HCT116 (cell line): ENCODE data around the gene ARAP1. TPM values are rescaled to one million over a fixed set of nuclear protein-coding genes. Genes with fewer than 3 reads are reported as not detected.

ENCODE experiments used
- ATAC-seq: fragments of 200-7000 bp; cut with Tn5 transposase; 2 replicates; pipeline ENCODE4 v1.9.1; 2020; ENCODE audit warnings: mild to moderate bottlenecking, moderate library complexity
- BruUV-seq: library from RNA; stranded (reverse); fragments of 400-500 nt; replicated peaks from 2 replicates; lab custom pipeline; 2021; lab: Mats Ljungman, UMichigan
- CTCF ChIA-PET: fragments of 300-600 bp; sonication (Branson Sonifier 250); formaldehyde crosslinking; loops from one replicate; lab custom pipeline; 2021; ENCODE audit warnings: antibody characterized with exemption; lab: Charles Lee
- POLR2A ChIA-PET: fragments of 300-600, 350-600 bp; sonication (Branson Sonifier 250); formaldehyde crosslinking; loops from one replicate; lab custom pipeline; 2021; ENCODE audit warnings: antibody characterized with exemption; lab: Charles Lee
- RAD21 ChIA-PET, 2 experiments: fragments of 300-600 bp; sonication (Branson Sonifier 250); formaldehyde crosslinking; loops; one replicate each; lab custom pipeline; 2023; ENCODE audit warnings: low total read pairs in 2 of 2; ENCODE audit not compliant: uncharacterized antibody in 2 of 2, unreplicated experiment in 2 of 2, low non-redundant PET in 1 of 2; lab: Charles Lee
- DNase-seq: peaks from one replicate; pipeline ENCODE4 v3.0.0-alpha.2; 2010; ENCODE audit warnings: low read depth, low spot score
- H2AFZ ChIP-seq: fragments of 200-600 bp; shearing (Covaris generic), sonication (generic); 2 replicates; pipeline ENCODE4 v1.6.1; 2017; ENCODE audit warnings: low read depth, mixed run types, mixed read lengths, antibody characterized with exemption, low read length; ENCODE audit not compliant: poor library complexity, severe bottlenecking
- H3K27ac ChIP-seq: 2 replicates; pipeline ENCODE4 v1.5.1; 2012; ENCODE audit warnings: low read depth, low read length
- H3K27me3 ChIP-seq: fragments of 200-600 bp; sonication (generic); 2 replicates; pipeline ENCODE4 v1.6.1; 2016; ENCODE audit warnings: mixed run types, low read length, mixed read lengths; ENCODE audit not compliant: insufficient read depth
- H3K36me3 ChIP-seq, 2 experiments: fragments of 200-500 bp in 1 of 2; fragments of 200-600 bp in 1 of 2; sonication (Bioruptor generic) in 1 of 2; sonication (generic) in 1 of 2; 2 replicates each; pipeline versions ENCODE4 v1.5.1 to v1.6.1; 2014 to 2016; ENCODE audit warnings: low read length in 2 of 2, inconsistent platforms in 1 of 2, mixed read lengths in 1 of 2, mixed run types in 1 of 2; ENCODE audit not compliant: insufficient read depth in 2 of 2, control insufficient read depth in 1 of 2
- H3K4me1 ChIP-seq, 2 experiments: fragments of 200-600 bp in 1 of 2; sonication (generic) in 1 of 2; 2 replicates each; pipeline versions ENCODE4 v1.5.1 to v1.6.1; 2012 to 2017; ENCODE audit warnings: low read length in 2 of 2, inconsistent platforms in 1 of 2, mild to moderate bottlenecking in 1 of 2, mixed read lengths in 1 of 2, mixed run types in 1 of 2, moderate library complexity in 1 of 2; ENCODE audit not compliant: insufficient read depth in 2 of 2, control insufficient read depth in 1 of 2
- H3K4me2 ChIP-seq: fragments of 200-600 bp; sonication (generic); 2 replicates; pipeline ENCODE4 v1.6.1; 2017; ENCODE audit warnings: mixed run types, low read length, mixed read lengths
- H3K4me3 ChIP-seq, 2 experiments: fragments of 200-600 bp in 1 of 2; sonication (generic) in 1 of 2; replicated peaks in 1 of 2; 2 replicates each; pipeline ENCODE4 v1.5.1; 2011 to 2016; ENCODE audit warnings: low read length in 2 of 2, control low read depth in 1 of 2, low read depth in 1 of 2, mild to moderate bottlenecking in 1 of 2, mixed read lengths in 1 of 2, mixed run types in 1 of 2
- H3K79me2 ChIP-seq: fragments of 200-600 bp; sonication (generic); 2 replicates; pipeline ENCODE4 v1.6.1; 2017; ENCODE audit warnings: mild to moderate bottlenecking, mixed run types, low read length, moderate library complexity, mixed read lengths; ENCODE audit not compliant: insufficient read depth
- H3K9ac ChIP-seq: fragments of 200-600 bp; sonication (generic); 2 replicates; pipeline ENCODE4 v1.6.1; 2016; ENCODE audit warnings: low read length, mixed read lengths
- H3K9me2 ChIP-seq: fragments of 200-600 bp; sonication (generic), shearing (Covaris generic); 2 replicates; pipeline ENCODE4 v1.6.1; 2017; ENCODE audit warnings: mixed run types, mild to moderate bottlenecking, moderate library complexity; ENCODE audit not compliant: insufficient read depth
- H3K9me3 ChIP-seq, 2 experiments: fragments of 200-500 bp in 1 of 2; fragments of 200-600 bp in 1 of 2; sonication (Bioruptor generic) in 1 of 2; sonication (generic) in 1 of 2; 2 replicates each; pipeline ENCODE4 v1.6.1; 2014 to 2017; ENCODE audit warnings: low read length in 2 of 2, mixed read lengths in 2 of 2, inconsistent platforms in 1 of 2, low read depth in 1 of 2, mild to moderate bottlenecking in 1 of 2, mixed run types in 1 of 2, moderate library complexity in 1 of 2; ENCODE audit not compliant: control insufficient read depth in 1 of 2, insufficient read depth in 1 of 2
- H4K20me1 ChIP-seq: fragments of 200-600 bp; sonication (generic), shearing (Covaris generic); 2 replicates; pipeline ENCODE4 v1.6.1; 2017; ENCODE audit warnings: mixed run types, mild to moderate bottlenecking, moderate library complexity; ENCODE audit not compliant: insufficient read depth
- CBX3 ChIP-seq: IDR thresholded peaks from 2 replicates; pipeline ENCODE4 v1.6.1; 2012; ENCODE audit warnings: low read depth
- CTCF ChIP-seq, 3 experiments: fragments of 200-600 bp in 1 of 3; sonication (generic) in 1 of 3; IDR thresholded peaks in 2 of 3; conservative IDR thresholded peaks in 1 of 3; 2 replicates each; pipeline ENCODE4 v1.5.1; 2012 to 2017; ENCODE audit warnings: low read depth in 2 of 3, low read length in 2 of 3, antibody characterized with exemption in 1 of 3, borderline replicate concordance in 1 of 3, control low read depth in 1 of 3, mild to moderate bottlenecking in 1 of 3, mixed read lengths in 1 of 3, mixed run types in 1 of 3, moderate library complexity in 1 of 3; ENCODE audit not compliant: insufficient read depth in 1 of 3
- POLR2A ChIP-seq: IDR thresholded peaks from 2 replicates; pipeline ENCODE4 v1.7.0; 2011; ENCODE audit warnings: borderline replicate concordance; ENCODE audit not compliant: insufficient read depth, insufficient read length; ENCODE audit errors: extremely low read depth
- POLR2AphosphoS5 ChIP-seq: IDR thresholded peaks from 2 replicates; pipeline ENCODE4 v1.6.1; 2011; ENCODE audit warnings: mild to moderate bottlenecking, low read depth, low read length, moderate library complexity
- REST ChIP-seq: IDR thresholded peaks from 2 replicates; pipeline ENCODE4 v1.6.1; 2012; ENCODE audit warnings: low read depth
- SIN3A ChIP-seq: IDR thresholded peaks from 2 replicates; pipeline ENCODE4 v1.6.1; 2012; ENCODE audit warnings: low read depth
- ZFX ChIP-seq: fragments of 450-650 bp; IDR thresholded peaks from 2 replicates; pipeline ENCODE4 v1.6.1; 2017
- intact Hi-C: fragments of 100-400 bp; cut with micrococcal nuclease; formaldehyde crosslinking; loops from 2 replicates; pipeline ENCODE4 v1.10.0; 2022
- total RNA-seq: library from RNA; stranded (reverse); gene quantifications from one replicate; pipeline ENCODE4 v1.2.1, GENCODE V29; 2021; ENCODE audit not compliant: unreplicated experiment

Gene ARAP1
- total RNA-seq, 1 experiment from 2014 or later, result 57.4 TPM

GRCh38 chr11:72782081-72782920 is 30.1 kb upstream of the ARAP1 start (continued):
- TF ChIP-seq REST, result no peak
- no peak for TF ChIP-seq CBX3
- no peak for TF ChIP-seq SIN3A
- no peak for TF ChIP-seq POLR2AphosphoS5
- TF ChIP-seq, all 23 proteins: peak for 3

- POLR2A ChIA-PET, result interaction anchor here (1.4 kb wide), 1 partner anchor 12 kb away, joined by 7 read pairs; the partner anchor contains the start of gene STARD10
- DNase-seq (no peak), ATAC-seq (peak; percentile 74)
- H2AFZ ChIP-seq, result no peak overlapping the region
- peak overlapping the region; percentile 46; the same call in 1 of the 2 replicates for H3K27ac ChIP-seq
- intact Hi-C loops, result no loop called here
- no peaks in the 10 kb centered on the region for H3K9me3 ChIP-seq
- no TSS peak for BruUV-seq
- H3K9ac ChIP-seq, result peak overlapping the region; percentile 73
- H3K36me3 ChIP-seq, result no peaks in the 10 kb centered on the region
- peak overlapping the region; percentile 59 to 79 for H3K4me3 ChIP-seq
- no peaks in the 10 kb centered on the region for H3K27me3 ChIP-seq
- peaks cover 12 to 49% of the 10 kb centered on the region in 2 experiments for H3K4me1 ChIP-seq
- TF ChIP-seq POLR2AphosphoS5 (no peak), POLR2A (no peak), ZFX (peak; percentile 50; the same call in 1 of the 2 replicates), CTCF (IDR thresholded peaks at IDR 0.05 in 2 of 3, conservative IDR thresholded peaks at IDR 0.05 in 1 of 3; ENCODE audit: borderline replicate concordance in 1 of 3, insufficient read depth in 1 of 3, low read depth in 2 of 3, low read length in 2 of 3) (no peak)
- RAD21 ChIA-PET, result no interaction called here
- H3K79me2 ChIP-seq, result no peaks in the 10 kb centered on the region
- peak overlapping the region; percentile 99 for H3K4me2 ChIP-seq
- H4K20me1 ChIP-seq, result no peaks in the 10 kb centered on the region
- CTCF ChIA-PET, result interaction anchor here (1.2 to 2.5 kb wide), 4 partner anchors 12 to 59 kb away, joined by 3 to 21 read pairs (median 4); partner anchors contain the start of gene STARD10
- no peaks in the 10 kb centered on the region for H3K9me2 ChIP-seq
Measured at GRCh38 chr11:72781313-72782080, 29.3 kb upstream of the ARAP1 start.
